MM.1S (cell line): ENCODE results near the gene KCND3.

Experiments used
- CTCF ChIP-seq: fragments of 300-600 bp; sonication (generic); IDR thresholded peaks from 2 replicates; pipeline ENCODE4 v1.5.1; 2016; ENCODE audit warnings: antibody characterized with exemption, low read length, mixed read lengths
- EZH2 ChIP-seq: fragments of 300-600 bp; sonication (generic); optimal IDR thresholded peaks from 2 replicates; pipeline ENCODE3; 2017; ENCODE audit warnings: low read depth, mild to moderate bottlenecking, antibody characterized with exemption, low read length, mixed read lengths
- EZH2phosphoT487 ChIP-seq: fragments of 300-600 bp; sonication (generic); IDR thresholded peaks from 2 replicates; pipeline ENCODE4 v1.6.1; 2018; ENCODE audit warnings: antibody characterized with exemption, low read length

GRCh38 chr1:111884772-111885443 lies 104.6 kb downstream of the KCND3 start:
- no peak for TF ChIP-seq CTCF
- TF ChIP-seq EZH2, result no peak
- TF ChIP-seq EZH2phosphoT487, result no peak
